HEK293 (cell line): ENCODE measurements around the gene PPP5C.

Source experiments
- CTCF ChIA-PET: fragments of 350-600 bp; formaldehyde crosslinking; extraction: SDS; loops from one replicate; lab custom pipeline; 2021; ENCODE audit warnings: antibody characterized with exemption; lab: Yijun Ruan, JAX
- POLR2A ChIA-PET: fragments of 300-600 bp; formaldehyde crosslinking; extraction: SDS; loops from one replicate; lab custom pipeline; 2020; ENCODE audit warnings: antibody characterized with exemption, inconsistent platforms; lab: Yijun Ruan, JAX
- H3K27ac ChIP-seq: fragments of 200-500 bp; sonication (Bioruptor generic); 2 replicates; pipeline ENCODE4 v1.5.1; 2014; ENCODE audit warnings: low read depth, low read length, control low read depth, inconsistent platforms; ENCODE audit errors: extremely low read depth
- H3K36me3 ChIP-seq, 2 experiments: fragments of 200-500 bp in 1 of 2; sonication (Bioruptor generic) in 1 of 2; 1 replicate in 1 of 2; 2 replicates in 1 of 2; pipeline ENCODE4 v1.5.1; 2014 to 2017; ENCODE audit warnings: inconsistent platforms in 2 of 2, low read length in 2 of 2; ENCODE audit not compliant: control insufficient read depth in 2 of 2, insufficient read depth in 1 of 2
- H3K4me1 ChIP-seq: fragments of 200-500 bp; sonication (Bioruptor generic); 2 replicates; pipeline ENCODE4 v1.5.1; 2014; ENCODE audit warnings: mild to moderate bottlenecking, low read length, inconsistent platforms; ENCODE audit not compliant: control insufficient read depth, insufficient read depth
- H3K4me3 ChIP-seq: 2 replicates; pipeline ENCODE4 v1.5.1; 2011; ENCODE audit warnings: low read depth, mild to moderate bottlenecking, control low read depth, low read length, moderate library complexity
- H3K9me3 ChIP-seq: fragments of 200-500 bp; sonication (Bioruptor generic); 2 replicates; pipeline ENCODE4 v1.5.1; 2014; ENCODE audit warnings: low read depth, low read length, inconsistent platforms; ENCODE audit not compliant: control insufficient read depth, insufficient read depth
- FEZF1 ChIP-seq: fragments of 450-650 bp; formaldehyde crosslinking; IDR thresholded peaks from 2 replicates; pipeline ENCODE4 v1.5.1; 2016; ENCODE audit warnings: missing biosample characterization, missing genetic modification characterization
- GLI4 ChIP-seq: fragments of 450-650 bp; formaldehyde crosslinking; IDR thresholded peaks from 2 replicates; pipeline ENCODE4 v1.5.1; 2016; ENCODE audit warnings: missing biosample characterization, missing genetic modification characterization
- MZF1 ChIP-seq: fragments of 450-650 bp; formaldehyde crosslinking; IDR thresholded peaks from 2 replicates; pipeline ENCODE4 v1.5.1; 2017; ENCODE audit warnings: missing biosample characterization, missing genetic modification characterization, borderline replicate concordance
- PRDM10 ChIP-seq: fragments of 450-650 bp; formaldehyde crosslinking; IDR thresholded peaks from 2 replicates; pipeline ENCODE4 v1.5.1; 2016; ENCODE audit warnings: missing biosample characterization, missing genetic modification characterization
- RBAK ChIP-seq: fragments of 450-650 bp; formaldehyde crosslinking; IDR thresholded peaks from 2 replicates; pipeline ENCODE4 v1.5.1; 2016; ENCODE audit warnings: missing biosample characterization, missing genetic modification characterization
- SP7 ChIP-seq: fragments of 450-650 bp; formaldehyde crosslinking; IDR thresholded peaks from 2 replicates; pipeline ENCODE4 v1.5.1; 2016; ENCODE audit warnings: missing biosample characterization, missing genetic modification characterization
- ZNF155 ChIP-seq: fragments of 450-650 bp; formaldehyde crosslinking; IDR thresholded peaks from 2 replicates; pipeline ENCODE4 v1.5.1; 2016; ENCODE audit warnings: missing biosample characterization, missing genetic modification characterization
- ZNF350 ChIP-seq: fragments of 450-650 bp; formaldehyde crosslinking; IDR thresholded peaks from 2 replicates; pipeline ENCODE4 v1.5.0; 2017; ENCODE audit warnings: missing biosample characterization, mild to moderate bottlenecking, missing genetic modification characterization
- ZNF423 ChIP-seq: fragments of 450-650 bp; formaldehyde crosslinking; IDR thresholded peaks from 2 replicates; pipeline ENCODE4 v1.5.1; 2016; ENCODE audit warnings: missing biosample characterization, missing genetic modification characterization
- ZNF548 ChIP-seq: fragments of 450-650 bp; formaldehyde crosslinking; IDR thresholded peaks from 2 replicates; pipeline ENCODE4 v1.5.1; 2016; ENCODE audit warnings: missing biosample characterization, missing genetic modification characterization
- ZNF610 ChIP-seq: fragments of 450-650 bp; formaldehyde crosslinking; IDR thresholded peaks from 2 replicates; pipeline ENCODE4 v1.5.1; 2016; ENCODE audit warnings: missing biosample characterization, missing genetic modification characterization, borderline replicate concordance
- ZNF626 ChIP-seq: fragments of 450-650 bp; sonication (Bioruptor Pico); formaldehyde crosslinking; IDR thresholded peaks from 2 replicates; pipeline ENCODE4 v1.5.1; 2018; ENCODE audit warnings: missing biosample characterization, missing genetic modification characterization, inconsistent platforms
- ZNF670 ChIP-seq: fragments of 450-650 bp; formaldehyde crosslinking; IDR thresholded peaks from 2 replicates; pipeline ENCODE4 v1.5.1; 2016; ENCODE audit warnings: missing biosample characterization, missing genetic modification characterization, low read depth
- TF ChIP-seq, protein P1 (sequence below): fragments of 450-650 bp; formaldehyde crosslinking; IDR thresholded peaks from 2 replicates; pipeline ENCODE4 v1.5.1; 2016; ENCODE audit warnings: missing biosample characterization, missing genetic modification characterization
- TF ChIP-seq, protein P2 (sequence below): fragments of 450-650 bp; formaldehyde crosslinking; IDR thresholded peaks from 2 replicates; pipeline ENCODE4 v1.5.1; 2016; ENCODE audit warnings: missing biosample characterization, missing genetic modification characterization
- TF ChIP-seq, protein P3 (sequence below): fragments of 450-650 bp; formaldehyde crosslinking; IDR thresholded peaks from 2 replicates; pipeline ENCODE4 v1.5.1; 2017; ENCODE audit warnings: missing biosample characterization, missing genetic modification characterization

PPP5C gene

GRCh38 chr19:46381346-46381745 is 34.5 kb downstream of the PPP5C start:
- Histone ChIP-seq H3K4me3 (no peak overlapping the region), H3K27ac (no peak overlapping the region), H3K9me3 (no peaks in the 10 kb centered on the region), H3K4me1 (no peaks in the 10 kb centered on the region), H3K36me3 (peaks cover 81 to 91% of the 10 kb centered on the region in 2 experiments)
- POLR2A ChIA-PET = no interaction called here
- TF ChIP-seq, protein P1, sequence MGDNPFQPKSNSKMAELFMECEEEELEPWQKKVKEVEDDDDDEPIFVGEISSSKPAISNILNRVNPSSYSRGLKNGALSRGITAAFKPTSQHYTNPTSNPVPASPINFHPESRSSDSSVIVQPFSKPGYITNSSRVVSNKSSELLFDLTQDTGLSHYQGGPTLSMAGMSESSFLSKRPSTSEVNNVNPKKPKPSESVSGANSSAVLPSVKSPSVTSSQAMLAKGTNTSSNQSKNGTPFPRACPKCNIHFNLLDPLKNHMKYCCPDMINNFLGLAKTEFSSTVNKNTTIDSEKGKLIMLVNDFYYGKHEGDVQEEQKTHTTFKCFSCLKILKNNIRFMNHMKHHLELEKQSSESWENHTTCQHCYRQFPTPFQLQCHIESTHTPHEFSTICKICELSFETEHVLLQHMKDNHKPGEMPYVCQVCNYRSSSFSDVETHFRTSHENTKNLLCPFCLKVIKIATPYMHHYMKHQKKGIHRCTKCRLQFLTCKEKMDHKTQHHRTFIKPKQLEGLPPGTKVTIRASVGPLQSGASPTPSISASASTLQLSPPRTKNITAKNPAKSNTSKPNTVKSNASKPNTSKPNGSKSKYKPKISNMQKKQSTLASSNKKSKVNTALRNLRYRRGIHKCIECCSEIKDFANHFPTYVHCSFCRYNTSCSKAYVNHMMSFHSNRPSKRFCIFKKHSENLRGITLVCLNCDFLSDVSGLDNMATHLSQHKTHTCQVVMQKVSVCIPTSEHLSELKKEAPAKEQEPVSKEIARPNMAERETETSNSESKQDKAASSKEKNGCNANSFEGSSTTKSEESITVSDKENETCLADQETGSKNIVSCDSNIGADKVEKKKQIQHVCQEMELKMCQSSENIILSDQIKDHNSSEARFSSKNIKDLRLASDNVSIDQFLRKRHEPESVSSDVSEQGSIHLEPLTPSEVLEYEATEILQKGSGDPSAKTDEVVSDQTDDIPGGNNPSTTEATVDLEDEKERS (tag by site-specific recombination) = no peak
- TF ChIP-seq, protein P2, sequence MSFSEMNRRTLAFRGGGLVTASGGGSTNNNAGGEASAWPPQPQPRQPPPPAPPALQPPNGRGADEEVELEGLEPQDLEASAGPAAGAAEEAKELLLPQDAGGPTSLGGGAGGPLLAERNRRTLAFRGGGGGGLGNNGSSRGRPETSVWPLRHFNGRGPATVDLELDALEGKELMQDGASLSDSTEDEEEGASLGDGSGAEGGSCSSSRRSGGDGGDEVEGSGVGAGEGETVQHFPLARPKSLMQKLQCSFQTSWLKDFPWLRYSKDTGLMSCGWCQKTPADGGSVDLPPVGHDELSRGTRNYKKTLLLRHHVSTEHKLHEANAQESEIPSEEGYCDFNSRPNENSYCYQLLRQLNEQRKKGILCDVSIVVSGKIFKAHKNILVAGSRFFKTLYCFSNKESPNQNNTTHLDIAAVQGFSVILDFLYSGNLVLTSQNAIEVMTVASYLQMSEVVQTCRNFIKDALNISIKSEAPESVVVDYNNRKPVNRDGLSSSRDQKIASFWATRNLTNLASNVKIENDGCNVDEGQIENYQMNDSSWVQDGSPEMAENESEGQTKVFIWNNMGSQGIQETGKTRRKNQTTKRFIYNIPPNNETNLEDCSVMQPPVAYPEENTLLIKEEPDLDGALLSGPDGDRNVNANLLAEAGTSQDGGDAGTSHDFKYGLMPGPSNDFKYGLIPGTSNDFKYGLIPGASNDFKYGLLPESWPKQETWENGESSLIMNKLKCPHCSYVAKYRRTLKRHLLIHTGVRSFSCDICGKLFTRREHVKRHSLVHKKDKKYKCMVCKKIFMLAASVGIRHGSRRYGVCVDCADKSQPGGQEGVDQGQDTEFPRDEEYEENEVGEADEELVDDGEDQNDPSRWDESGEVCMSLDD (tag by site-specific recombination) = no peak
- TF ChIP-seq SP7 (tag by site-specific recombination) (no peak), ZNF350 (tag by site-specific recombination) (no peak), ZNF670 (tag by site-specific recombination) (no peak), RBAK (tag by site-specific recombination) (no peak), FEZF1 (no peak), ZNF610 (no peak), ZNF626 (tag by site-specific recombination) (no peak), ZNF423 (tag by site-specific recombination) (no peak), ZNF548 (tag by site-specific recombination) (no peak), PRDM10 (tag by site-specific recombination) (no peak), MZF1 (tag by site-specific recombination) (no peak), ZNF155 (tag by site-specific recombination) (no peak), GLI4 (tag by site-specific recombination) (no peak)
- TF ChIP-seq, protein P3, sequence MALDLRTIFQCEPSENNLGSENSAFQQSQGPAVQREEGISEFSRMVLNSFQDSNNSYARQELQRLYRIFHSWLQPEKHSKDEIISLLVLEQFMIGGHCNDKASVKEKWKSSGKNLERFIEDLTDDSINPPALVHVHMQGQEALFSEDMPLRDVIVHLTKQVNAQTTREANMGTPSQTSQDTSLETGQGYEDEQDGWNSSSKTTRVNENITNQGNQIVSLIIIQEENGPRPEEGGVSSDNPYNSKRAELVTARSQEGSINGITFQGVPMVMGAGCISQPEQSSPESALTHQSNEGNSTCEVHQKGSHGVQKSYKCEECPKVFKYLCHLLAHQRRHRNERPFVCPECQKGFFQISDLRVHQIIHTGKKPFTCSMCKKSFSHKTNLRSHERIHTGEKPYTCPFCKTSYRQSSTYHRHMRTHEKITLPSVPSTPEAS (tag by site-specific recombination) = no peak
- CTCF ChIA-PET = interaction anchor here (0.7 to 1.7 kb wide), 5 partner anchors 14 to 156 kb away, joined by 3 to 9 read pairs (median 5); no protein-coding TSS in a partner anchor
